Testis (tissue), 2 donors: ENCODE measurements around the gene IRF2BP1.

Source experiments
- POLR2A ChIP-seq: fragments of 450-650 bp; IDR thresholded peaks from one replicate; pipeline ENCODE4 v1.6.1; 2017; ENCODE audit warnings: antibody characterized with exemption, mild to moderate bottlenecking, moderate library complexity
- TF ChIP-seq, protein P1 (sequence below), 3 experiments: fragments of 450-650 bp in 2 of 3; fragments of 200-600 bp in 1 of 3; sonication (generic) in 1 of 3; IDR thresholded peaks; one replicate each; pipeline ENCODE4 v1.5.1; 2016 to 2019; ENCODE audit warnings: antibody characterized with exemption in 3 of 3, mild to moderate bottlenecking in 2 of 3, moderate library complexity in 1 of 3

GRCh38 chr19:45911291-45911690 lies 25.4 kb upstream of the IRF2BP1 start:
- TF ChIP-seq POLR2A, result no peak
- TF ChIP-seq, protein P1, sequence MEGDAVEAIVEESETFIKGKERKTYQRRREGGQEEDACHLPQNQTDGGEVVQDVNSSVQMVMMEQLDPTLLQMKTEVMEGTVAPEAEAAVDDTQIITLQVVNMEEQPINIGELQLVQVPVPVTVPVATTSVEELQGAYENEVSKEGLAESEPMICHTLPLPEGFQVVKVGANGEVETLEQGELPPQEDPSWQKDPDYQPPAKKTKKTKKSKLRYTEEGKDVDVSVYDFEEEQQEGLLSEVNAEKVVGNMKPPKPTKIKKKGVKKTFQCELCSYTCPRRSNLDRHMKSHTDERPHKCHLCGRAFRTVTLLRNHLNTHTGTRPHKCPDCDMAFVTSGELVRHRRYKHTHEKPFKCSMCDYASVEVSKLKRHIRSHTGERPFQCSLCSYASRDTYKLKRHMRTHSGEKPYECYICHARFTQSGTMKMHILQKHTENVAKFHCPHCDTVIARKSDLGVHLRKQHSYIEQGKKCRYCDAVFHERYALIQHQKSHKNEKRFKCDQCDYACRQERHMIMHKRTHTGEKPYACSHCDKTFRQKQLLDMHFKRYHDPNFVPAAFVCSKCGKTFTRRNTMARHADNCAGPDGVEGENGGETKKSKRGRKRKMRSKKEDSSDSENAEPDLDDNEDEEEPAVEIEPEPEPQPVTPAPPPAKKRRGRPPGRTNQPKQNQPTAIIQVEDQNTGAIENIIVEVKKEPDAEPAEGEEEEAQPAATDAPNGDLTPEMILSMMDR (IDR thresholded peaks at IDR 0.05), result no peak
